Neural progenitor cell (in vitro differentiated cells): ENCODE measurements around the gene ANAPC10.

Experiments used
- EZH2 ChIP-seq: fragments of 200-600 bp; sonication (generic); IDR thresholded peaks from 2 replicates; pipeline ENCODE4 v1.6.1; 2017; ENCODE audit warnings: antibody characterized with exemption, mild to moderate bottlenecking, moderate library complexity
- EZH2phosphoT487 ChIP-seq: fragments of 200-600 bp; sonication (generic); IDR thresholded peaks from 2 replicates; pipeline ENCODE4 v1.6.1; 2017; ENCODE audit warnings: antibody characterized with exemption
- TF ChIP-seq, protein P1 (sequence below): fragments of 200-600 bp; sonication (generic); IDR thresholded peaks from 2 replicates; pipeline ENCODE4 v1.5.1; 2017; ENCODE audit warnings: antibody characterized with exemption, mild to moderate bottlenecking

DNA sequence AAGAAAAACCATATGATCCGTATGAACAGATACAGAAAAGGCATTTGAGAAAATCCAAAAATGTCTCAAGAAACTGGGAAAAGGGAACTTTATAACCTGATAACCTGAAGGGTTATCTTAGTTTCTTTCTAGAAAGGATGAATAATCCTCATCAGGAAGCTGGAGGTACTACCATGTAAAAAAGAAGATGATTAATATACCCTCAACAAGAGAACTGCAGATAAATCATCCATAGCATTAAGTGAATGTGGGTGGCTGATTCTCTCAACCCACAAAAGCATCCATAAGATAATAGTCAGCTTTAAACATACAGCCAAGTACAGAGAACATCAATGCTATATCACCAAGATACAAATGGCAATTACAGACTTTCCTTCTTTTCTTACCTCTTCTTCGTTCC lies 26.4 kb downstream of the ANAPC10 start:
- TF ChIP-seq, protein P1, sequence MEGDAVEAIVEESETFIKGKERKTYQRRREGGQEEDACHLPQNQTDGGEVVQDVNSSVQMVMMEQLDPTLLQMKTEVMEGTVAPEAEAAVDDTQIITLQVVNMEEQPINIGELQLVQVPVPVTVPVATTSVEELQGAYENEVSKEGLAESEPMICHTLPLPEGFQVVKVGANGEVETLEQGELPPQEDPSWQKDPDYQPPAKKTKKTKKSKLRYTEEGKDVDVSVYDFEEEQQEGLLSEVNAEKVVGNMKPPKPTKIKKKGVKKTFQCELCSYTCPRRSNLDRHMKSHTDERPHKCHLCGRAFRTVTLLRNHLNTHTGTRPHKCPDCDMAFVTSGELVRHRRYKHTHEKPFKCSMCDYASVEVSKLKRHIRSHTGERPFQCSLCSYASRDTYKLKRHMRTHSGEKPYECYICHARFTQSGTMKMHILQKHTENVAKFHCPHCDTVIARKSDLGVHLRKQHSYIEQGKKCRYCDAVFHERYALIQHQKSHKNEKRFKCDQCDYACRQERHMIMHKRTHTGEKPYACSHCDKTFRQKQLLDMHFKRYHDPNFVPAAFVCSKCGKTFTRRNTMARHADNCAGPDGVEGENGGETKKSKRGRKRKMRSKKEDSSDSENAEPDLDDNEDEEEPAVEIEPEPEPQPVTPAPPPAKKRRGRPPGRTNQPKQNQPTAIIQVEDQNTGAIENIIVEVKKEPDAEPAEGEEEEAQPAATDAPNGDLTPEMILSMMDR, result no peak
- TF ChIP-seq EZH2 (no peak), EZH2phosphoT487 (no peak)
